Uterus (tissue), 4 donors: ENCODE results near the gene ZNF770. TPM values are rescaled to one million over a fixed set of nuclear protein-coding genes. Genes with fewer than 3 reads are reported as not detected.

Experiments used
- DNase-seq, 2 donors: peaks; one replicate each; pipeline ENCODE4 v3.0.0-alpha.2; 2019 to 2020
- H3K27ac ChIP-seq, 2 donors: fragments of 200-600 bp; sonication (generic); 1 replicate in 1 of 2; 2 replicates in 1 of 2; pipeline ENCODE4 v1.5.1; 2016 to 2018
- H3K27me3 ChIP-seq, 2 donors: fragments of 200-600 bp; sonication (generic); one replicate each; pipeline ENCODE4 v1.5.1; 2018 to 2019; ENCODE audit warnings: control low read depth in 1 of 2
- H3K36me3 ChIP-seq, 2 donors: fragments of 200-600 bp; sonication (generic); one replicate each; pipeline ENCODE4 v1.5.1; 2019; ENCODE audit warnings: control low read depth in 1 of 2
- H3K4me1 ChIP-seq, 2 donors: fragments of 200-600 bp; sonication (generic); one replicate each; pipeline ENCODE4 v1.5.1; 2018 to 2019; ENCODE audit warnings: control low read depth in 1 of 2
- H3K4me3 ChIP-seq, 2 donors: fragments of 200-600 bp; sonication (generic); 1 replicate in 1 of 2; 2 replicates in 1 of 2; pipeline ENCODE4 v1.5.1; 2018 to 2019; ENCODE audit warnings: mild to moderate bottlenecking in 1 of 2
- H3K9me3 ChIP-seq, 2 donors: fragments of 200-600 bp; sonication (generic); one replicate each; pipeline ENCODE4 v1.5.1; 2019; ENCODE audit warnings: control low read depth in 1 of 2
- CTCF ChIP-seq, 4 experiments: fragments of 200-600 bp in 2 of 4; fragments of 450-650 bp in 2 of 4; sonication (generic) in 2 of 4; IDR thresholded peaks; one replicate each; pipeline ENCODE4 v1.5.1; 2016 to 2019; ENCODE audit warnings: antibody characterized with exemption in 4 of 4, mild to moderate bottlenecking in 2 of 4, moderate library complexity in 1 of 4
- POLR2A ChIP-seq, 2 donors: fragments of 450-650 bp; IDR thresholded peaks; one replicate each; pipeline ENCODE4 v1.6.1; 2016; ENCODE audit warnings: antibody characterized with exemption in 2 of 2, mild to moderate bottlenecking in 1 of 2, moderate library complexity in 1 of 2
- intact Hi-C: fragments of 100-400 bp; cut with DNase I; formaldehyde crosslinking; loops from one replicate; pipeline ENCODE4 v1.15.1; 2023; ENCODE audit warnings: low total_unique reads
- total RNA-seq, 4 donors: library from RNA; depleted of rRNA in 3 of 4; stranded (reverse); fragments of >200 nt in 3 of 4; gene quantifications; one replicate each; pipeline versions ENCODE4 v1.1.0 to v1.2.4, GENCODE V29; 2014 to 2023
- donor health status: DM: yes; HTN: yes; CAD: no.

Gene ZNF770
- total RNA-seq, 4 donors from 2014 or later, result 18.4 to 86.1 (median 33.4) TPM

- intact Hi-C loops, result no loop called here
- Histone ChIP-seq H3K27ac (no peak overlapping the region), H3K4me1 (peaks cover 0 to 5% of the 10 kb centered on the region in 2 donors), H3K36me3 (no peaks in the 10 kb centered on the region), H3K9me3 (no peaks in the 10 kb centered on the region), H3K4me3 (no peak overlapping the region), H3K27me3 (no peaks in the 10 kb centered on the region)
- no peak for DNase-seq
- no peak for TF ChIP-seq CTCF (IDR thresholded peaks at IDR 0.05)
- no peak for TF ChIP-seq POLR2A (IDR thresholded peaks at IDR 0.05)
These were observed 23.8 kb downstream of the ZNF770 start for GRCh38 chr15:34964277-34964676.

- Histone ChIP-seq H3K4me1 (no peaks in the 10 kb centered on the region), H3K36me3 (no peaks in the 10 kb centered on the region)
- no peak for TF ChIP-seq CTCF (IDR thresholded peaks at IDR 0.05)
- no peak for TF ChIP-seq POLR2A (IDR thresholded peaks at IDR 0.05)
These were observed 34.2 kb downstream of the ZNF770 start for GRCh38 chr15:34953851-34954250.

GRCh38 chr15:34952481-34952880 lies 35.6 kb downstream of the ZNF770 start:
- Histone ChIP-seq H3K27me3 (no peaks in the 10 kb centered on the region), H3K4me1 (no peaks in the 10 kb centered on the region), H3K9me3 (no peaks in the 10 kb centered on the region), H3K4me3 (no peak overlapping the region), H3K36me3 (no peaks in the 10 kb centered on the region), H3K27ac (no peak overlapping the region)
- TF ChIP-seq CTCF (IDR thresholded peaks at IDR 0.05) (no peak), POLR2A (IDR thresholded peaks at IDR 0.05) (no peak)
- intact Hi-C loops, result no loop called here
- DNase-seq, result no peak

More at GRCh38 chr15:34953851-34954250, 34.2 kb downstream of the ZNF770 start:
- H3K27ac ChIP-seq, result no peak overlapping the region
- intact Hi-C loops, result no loop called here
- H3K4me3 ChIP-seq, result no peak overlapping the region
- no peak for DNase-seq
- H3K27me3 ChIP-seq, result no peaks in the 10 kb centered on the region
- H3K9me3 ChIP-seq, result no peaks in the 10 kb centered on the region

GRCh38 chr15:34951993-34952392 lies 36.1 kb downstream of the ZNF770 start:
- Histone ChIP-seq H3K9me3 (no peaks in the 10 kb centered on the region), H3K36me3 (no peaks in the 10 kb centered on the region), H3K27ac (no peak overlapping the region), H3K4me1 (no peaks in the 10 kb centered on the region), H3K27me3 (no peaks in the 10 kb centered on the region), H3K4me3 (no peak overlapping the region)
- no peak for DNase-seq
- intact Hi-C loops, result no loop called here
- TF ChIP-seq POLR2A (IDR thresholded peaks at IDR 0.05) (no peak), CTCF (IDR thresholded peaks at IDR 0.05) (no peak)

GRCh38 chr15:34944936-34945335 lies 43.2 kb downstream of the ZNF770 start:
- H3K9me3 ChIP-seq, result no peaks in the 10 kb centered on the region
- intact Hi-C loops, result no loop called here
- no peak for DNase-seq

More at GRCh38 chr15:34944936-34945335, 43.2 kb downstream of the ZNF770 start:
- Histone ChIP-seq H3K4me3 (no peak overlapping the region), H3K4me1 (no peaks in the 10 kb centered on the region), H3K27me3 (no peaks in the 10 kb centered on the region), H3K36me3 (no peaks in the 10 kb centered on the region), H3K27ac (no peak overlapping the region)
- no peak for TF ChIP-seq POLR2A (IDR thresholded peaks at IDR 0.05)
- TF ChIP-seq CTCF (IDR thresholded peaks at IDR 0.05), result no peak
